Cerebellar nuclear complex (tissue), 1 donor: Measurements from ENCODE around the gene SERTAD3.
"Not testable (repeated sequence)": the region's sequence is repeated elsewhere in the genome, so short reads cannot be mapped to it uniquely, and the experiment has no call there.

ENCODE experiments used
- DNase-seq, 2 experiments: peaks; one replicate each; lab custom pipeline; 2025; lab: John Stamatoyannopoulos, UW

The SERTAD3 gene

DNA sequence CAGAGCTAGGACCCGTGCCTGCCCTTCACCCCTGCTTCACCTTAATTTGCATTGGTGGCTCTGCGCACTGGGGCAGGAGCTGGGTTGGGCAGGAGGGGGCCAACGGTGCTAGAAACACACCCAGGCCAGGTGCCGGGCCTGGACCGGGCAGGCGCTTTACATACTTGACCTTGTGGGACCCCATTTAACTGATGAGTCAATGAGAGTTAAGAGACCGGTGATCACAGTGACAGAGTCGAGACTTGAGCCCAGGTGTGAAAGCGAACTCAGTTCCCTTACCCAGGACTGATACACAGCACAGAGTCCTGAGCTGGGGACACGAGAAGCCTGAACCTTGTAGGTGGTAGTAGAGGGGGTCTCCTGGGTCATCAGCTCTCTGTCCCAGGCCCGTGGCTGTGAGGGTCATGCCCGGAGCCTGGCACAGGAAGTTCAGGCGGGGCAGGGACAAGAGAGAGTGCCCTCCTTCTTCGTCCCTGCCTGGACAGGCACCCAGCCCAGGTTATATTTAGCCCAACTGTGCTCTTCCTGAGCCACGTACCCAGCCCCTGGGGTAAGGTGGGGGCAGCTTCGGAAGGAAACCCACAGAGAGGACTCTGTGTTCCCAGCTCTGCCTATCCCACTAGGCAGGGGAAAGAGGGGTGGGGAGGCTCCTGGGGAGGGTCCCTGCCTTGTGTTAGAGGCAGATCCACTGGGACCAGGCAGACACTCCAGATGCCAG, 32.9 kb downstream of the SERTAD3 start:
- DNase-seq: no peak

DNA sequence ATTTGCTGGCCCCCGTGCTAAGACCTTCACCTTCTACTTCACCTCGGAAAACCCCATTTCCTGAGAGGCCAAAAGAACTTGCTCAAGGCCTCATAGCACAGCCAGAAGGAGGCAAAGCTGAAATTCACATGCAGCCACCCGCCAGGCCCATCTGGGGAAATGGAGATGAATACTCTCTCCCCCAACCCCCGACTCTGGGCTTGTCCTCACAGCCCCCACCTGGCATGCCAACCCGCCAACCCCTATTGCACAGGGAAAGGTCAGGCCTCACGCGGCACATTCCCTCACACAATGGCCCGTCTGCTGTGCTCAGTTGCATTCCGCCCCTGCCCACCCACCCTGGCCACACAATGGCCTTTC, 34.1 kb downstream of the SERTAD3 start:
- no peak for DNase-seq

DNA sequence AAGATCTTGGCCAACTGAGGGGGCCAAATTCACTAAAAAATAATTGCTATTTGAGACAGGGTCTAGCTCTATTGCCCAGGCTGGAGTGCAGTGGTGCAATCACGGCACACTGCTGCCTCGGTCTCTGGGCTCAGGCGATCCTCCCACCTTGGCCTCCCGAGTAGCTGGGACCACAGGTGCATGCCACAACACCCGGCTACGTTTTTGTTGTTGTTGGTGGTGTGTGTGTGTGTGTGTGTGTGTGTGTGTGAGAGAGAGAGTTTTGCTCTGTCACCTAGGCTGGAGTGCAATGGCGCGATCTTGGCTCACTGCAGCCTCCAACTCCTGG, 35.6 kb downstream of the SERTAD3 start:
- not testable (repeated sequence) for DNase-seq

DNA sequence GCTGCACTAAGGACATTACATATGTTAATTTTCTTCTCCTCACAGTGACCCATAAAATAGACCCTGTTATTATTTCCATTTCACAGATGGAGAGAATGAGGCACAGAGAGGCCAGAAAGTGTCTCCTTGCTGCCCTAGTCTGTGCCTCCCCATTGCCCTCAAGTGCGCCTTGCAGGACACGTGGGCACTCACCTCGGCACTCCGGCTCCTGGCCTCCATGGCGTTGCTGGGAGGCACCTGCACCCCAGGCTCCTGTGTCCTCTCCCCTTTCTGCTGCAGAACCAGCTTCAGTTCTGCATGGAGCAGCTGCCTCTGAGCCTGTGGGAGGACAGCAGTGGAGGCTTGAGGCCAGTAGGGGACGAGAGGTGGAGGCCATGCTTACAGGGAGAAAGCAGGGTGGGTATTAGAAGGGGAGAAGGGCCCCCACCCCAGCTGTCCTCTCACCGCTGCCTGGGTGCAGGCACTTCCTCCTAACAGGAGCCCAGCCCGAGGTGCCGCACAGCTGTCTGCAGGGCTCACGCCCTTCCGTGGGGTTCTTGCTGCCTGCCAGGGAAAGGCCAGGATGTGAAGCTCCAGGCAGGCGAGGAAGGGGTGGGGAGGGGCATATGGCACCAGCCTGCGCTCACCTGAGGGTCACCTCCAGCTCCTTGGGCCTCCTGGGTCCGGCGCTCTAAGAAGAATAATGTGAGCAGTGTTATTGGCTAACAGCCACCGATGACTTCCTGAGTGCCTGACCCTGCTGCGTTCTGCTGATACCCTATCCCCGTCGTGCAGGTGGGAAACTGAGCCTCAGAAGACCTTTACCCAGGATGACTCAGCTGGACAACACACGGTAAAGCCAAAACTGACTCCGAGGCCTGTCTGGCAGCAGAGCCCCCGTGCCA, 36.2 kb downstream of the SERTAD3 start:
- no peak for DNase-seq

DNA sequence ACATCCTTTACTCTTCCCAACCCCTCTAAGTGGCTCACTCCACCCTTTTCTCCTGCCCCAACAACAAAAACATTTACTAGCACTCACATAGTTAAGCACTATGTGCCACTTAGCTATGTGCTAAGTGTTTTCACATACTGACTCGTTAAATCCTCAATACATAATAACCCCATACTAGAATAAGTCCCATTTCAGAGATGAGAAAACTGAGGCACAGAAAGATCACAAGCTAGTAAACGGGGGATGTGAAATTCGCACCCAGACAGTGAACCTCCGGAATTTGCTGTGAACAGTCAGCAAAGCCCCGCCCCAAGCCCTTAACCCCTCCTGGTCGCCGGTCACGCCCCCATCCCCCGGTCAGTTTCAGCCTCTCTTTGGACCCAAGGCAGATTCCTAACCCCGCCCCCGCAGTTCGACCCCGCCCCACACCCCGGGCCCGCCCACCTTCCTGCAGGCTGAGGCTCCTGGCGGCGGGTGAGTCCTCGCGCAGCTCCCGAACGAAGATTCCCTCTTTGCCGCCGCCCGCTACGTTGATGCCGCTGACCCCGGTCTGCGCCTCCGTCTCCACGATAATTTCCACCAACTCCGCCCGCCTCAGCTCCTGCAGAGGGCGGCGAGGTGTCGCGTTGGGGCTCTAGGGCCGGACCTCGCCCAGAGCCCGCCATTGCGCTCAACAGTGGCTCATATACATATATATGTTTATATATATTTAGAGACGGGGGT, 40.7 kb downstream of the SERTAD3 start:
- no peak for DNase-seq

DNA sequence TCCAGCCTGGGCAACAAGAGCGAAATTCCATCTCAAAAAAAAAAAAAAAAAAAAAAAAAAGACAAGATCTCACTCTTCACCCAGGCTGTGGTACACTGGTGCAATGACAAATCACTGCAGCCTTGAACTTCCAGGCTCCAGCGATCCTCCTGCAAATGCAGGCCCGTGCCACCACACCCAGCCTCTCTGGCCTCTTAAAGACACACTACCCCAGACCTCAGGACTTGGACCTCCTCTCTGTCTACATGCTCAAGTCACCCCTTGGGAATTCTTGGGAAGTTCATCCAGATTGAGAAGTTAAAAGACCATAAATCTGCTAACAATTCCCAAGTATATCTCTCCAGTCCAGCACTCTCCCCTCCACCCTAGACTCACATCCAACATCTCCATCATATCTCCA, 43.6 kb downstream of the SERTAD3 start:
- no peak for DNase-seq

DNA sequence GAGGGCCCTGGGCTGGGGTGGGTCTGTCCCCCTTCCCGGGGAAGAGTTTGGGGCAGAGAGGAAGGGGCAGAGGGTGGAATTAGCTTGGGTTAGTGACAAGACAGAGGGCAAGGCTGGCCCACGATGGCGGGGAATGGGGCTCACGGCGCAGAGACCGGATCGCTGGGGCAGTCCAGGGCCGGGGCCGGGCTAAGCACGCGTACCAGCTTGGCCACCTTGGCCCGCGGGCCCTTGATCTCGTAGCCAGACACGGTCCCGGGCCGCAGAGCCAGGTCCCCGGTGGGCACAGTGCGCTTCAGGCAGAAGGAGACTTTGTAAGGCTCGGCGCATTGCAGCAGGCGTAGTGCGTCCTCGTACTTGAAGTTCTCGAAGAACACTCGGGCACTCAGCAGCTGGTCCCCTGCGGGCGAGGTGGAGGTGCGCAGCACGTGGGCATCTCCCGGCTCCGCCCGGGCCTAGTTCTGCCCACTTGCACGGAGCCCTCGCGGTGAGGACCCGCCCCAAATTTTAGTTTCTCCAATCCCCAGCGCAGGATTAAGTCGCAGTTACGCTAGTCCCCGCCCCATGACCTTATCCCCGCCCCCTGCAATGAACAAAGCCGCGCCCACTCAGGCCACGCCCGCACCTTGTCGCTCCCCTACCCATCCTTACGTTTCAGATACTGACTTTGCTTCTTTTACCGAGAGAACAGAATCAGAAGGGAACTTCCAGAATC, 45.6 kb downstream of the SERTAD3 start:
- DNase-seq: no peak

DNA sequence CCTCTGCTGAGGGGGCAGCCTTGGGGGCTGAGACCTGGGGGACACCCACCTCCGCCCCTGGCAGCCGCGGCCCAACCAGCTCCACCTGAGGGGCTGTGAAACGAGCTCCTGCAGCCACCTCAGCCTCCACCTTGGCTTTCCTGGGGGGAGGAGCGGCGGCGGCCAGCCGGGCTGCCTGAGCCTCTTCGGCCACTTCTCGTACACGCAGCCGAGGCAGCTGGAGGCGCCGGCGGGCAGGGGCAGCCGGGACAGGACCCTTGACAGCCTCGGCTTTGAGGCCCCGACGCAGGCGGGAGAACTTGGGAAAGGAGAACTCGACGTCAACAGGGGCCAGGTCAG, 46.6 kb downstream of the SERTAD3 start:
- no peak for DNase-seq

DNA sequence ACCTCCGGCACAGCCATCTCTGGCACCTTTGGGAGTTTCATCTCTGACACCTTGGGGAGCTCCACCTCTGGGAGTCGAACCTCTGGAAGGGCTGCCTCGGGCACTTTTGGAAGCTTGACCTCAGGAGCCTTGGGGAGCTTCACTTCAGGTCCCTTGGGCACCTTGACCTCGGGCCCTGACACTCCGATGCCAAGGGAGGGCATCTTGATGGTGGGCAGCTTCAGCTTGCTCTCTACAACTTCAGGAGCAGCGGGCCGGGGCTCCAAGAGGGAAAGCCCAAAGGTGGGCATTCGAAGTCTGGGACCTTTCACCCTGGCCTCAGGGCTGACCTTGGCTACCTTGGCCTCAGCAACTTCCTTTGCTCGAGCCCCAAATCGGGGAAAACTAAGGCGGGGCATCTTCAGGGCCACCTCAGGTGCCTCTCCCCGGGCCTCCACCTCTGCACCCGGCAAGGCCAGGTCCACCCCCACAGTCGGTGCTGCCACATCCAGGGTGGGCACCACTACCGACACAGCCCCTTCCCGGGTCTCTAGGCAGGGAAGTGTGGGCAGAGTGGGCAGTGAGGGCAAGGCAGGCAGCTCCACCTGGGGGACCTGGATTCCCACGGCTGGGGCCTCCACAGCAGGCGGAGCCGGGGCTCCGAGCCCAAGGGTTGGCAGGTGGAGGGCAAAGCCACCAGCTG, 47.1 kb downstream of the SERTAD3 start:
- no peak for DNase-seq

DNA sequence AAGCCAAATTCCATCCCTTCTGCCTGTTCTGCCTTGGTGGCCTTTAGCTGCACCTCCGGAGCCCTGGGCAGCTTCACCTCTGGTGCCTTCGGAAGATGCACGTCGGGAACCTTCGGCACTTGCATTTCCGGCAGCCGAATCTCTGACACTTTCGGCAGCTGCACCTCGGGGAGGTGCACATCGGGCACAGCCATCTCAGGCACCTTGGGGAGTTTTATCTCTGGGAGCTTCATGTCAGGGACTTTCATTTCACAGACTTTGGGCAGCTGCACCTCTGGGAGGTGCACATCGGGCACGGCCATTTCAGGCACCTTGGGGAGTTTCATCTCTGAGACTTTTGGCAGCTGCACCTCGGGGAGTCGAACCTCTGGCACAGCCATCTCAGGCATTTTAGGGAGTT, 48.2 kb downstream of the SERTAD3 start:
- no peak for DNase-seq

DNA sequence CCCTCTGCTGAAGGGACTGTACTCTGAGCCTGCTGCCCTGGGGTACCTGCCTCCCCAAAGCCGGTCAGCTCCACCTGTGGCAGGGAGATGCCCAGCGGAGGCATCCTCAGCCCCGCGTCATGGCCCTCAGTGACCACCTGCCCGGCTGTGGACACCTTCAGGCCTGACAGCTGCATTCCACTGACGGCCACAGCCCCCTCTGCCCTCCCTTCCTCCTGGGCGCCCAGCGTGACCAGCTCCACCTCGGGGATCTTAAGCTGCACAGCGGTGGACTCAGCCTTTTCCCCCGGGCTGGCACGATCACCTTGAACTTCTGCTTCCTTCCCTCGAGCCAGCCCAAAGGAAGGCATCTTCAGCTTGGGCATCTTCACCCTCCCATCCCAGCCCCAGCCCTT, 49.3 kb downstream of the SERTAD3 start:
- no peak for DNase-seq

DNA sequence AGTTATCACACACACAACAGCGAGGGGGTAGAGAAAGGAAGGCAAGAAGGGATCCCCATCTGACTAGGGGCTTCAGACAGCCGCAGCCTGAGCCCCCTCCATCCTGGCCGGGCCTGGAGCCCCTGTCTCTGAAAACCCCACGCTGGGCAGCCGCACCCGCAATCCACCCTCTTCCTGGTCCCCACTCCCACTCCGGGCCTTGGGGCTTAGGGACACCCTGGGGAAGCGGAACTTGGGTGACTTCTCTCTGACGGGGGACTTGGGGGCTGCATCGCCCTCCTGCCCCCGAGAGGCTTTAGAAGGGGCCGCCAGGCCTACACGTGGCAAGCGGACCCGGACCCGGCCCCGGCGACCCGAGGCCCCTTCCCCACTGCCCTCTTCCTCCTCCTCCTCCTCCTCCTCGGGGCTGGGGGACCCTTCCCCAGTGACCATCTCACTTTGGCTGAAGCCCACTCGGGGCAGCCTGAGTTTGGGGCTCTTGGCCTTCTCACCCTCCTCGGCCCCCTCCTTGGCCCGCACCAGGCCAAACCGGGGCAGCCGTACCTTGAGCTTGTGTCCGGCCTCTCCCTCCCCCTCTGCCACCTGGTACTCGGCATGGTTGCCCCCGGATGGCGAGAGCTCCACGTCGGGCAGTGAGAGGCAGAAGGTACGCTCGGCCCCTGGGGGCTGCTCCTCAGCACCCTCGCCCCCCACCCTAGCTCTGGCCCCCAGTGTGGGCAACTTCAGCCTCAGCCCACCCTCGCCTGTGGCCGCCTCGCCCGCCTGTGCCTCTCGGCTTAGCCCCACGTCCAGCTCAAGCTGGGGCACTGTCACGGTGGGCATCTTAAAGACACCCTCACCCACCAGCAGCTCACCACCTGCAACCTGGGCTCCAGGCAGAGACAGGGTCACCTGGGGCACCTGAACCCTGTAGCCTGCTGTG, 50.0 kb downstream of the SERTAD3 start:
- no peak for DNase-seq

DNA sequence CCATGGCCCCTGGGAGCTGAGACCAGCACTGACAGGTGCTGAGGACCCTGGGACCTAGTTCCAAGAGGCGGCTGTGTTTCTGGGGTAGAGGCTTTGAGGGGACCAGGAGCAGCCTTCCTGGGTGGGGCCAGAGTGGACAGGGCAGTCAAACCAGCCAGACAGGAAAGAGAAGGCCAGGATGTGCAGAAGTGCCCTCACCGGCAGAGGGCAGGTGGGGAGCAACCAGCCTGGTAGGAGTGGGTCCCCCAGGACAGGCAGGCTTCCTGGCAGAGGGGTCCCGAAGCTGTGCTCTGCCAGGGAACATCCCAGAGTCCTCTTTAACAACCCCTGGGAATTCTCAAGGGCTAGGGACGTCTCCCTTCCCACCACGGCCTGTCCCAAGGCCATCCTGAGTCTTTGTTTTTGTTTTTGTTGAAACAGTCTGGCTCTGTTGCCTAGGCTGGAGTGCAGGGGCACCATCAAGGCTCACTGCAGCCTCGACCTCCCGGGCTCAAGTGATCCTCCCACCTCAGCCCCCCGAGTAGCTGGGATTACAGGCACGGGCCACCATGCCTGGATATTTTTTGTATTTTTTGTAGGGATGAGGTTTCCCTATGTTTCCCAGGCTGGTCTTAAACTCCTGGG, 51.1 kb downstream of the SERTAD3 start:
- no peak for DNase-seq

DNA sequence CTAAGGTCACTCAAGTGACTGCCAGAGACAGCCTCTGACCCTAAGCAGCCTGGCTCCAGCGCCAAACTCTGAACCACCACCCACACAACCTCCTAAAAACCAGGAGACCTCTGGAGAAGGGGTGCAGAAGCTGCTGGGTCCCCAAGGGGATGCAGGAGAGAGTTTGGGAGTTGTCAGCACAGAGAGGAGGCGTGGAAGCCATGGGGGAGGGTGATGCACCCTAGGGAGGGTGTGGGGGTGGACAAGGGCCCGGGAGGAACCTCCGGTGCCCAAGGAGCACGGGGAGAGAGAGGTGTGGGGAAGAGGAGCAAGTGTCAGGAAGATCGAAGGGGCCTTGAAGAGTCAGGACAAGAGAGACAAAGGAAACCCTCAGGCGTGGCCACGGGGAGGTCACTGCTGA, 52.0 kb downstream of the SERTAD3 start:
- no peak for DNase-seq
